HG03139 (cell line): ENCODE measurements around the gene VDAC2.

Experiments used
- ATAC-seq: cut with Tn5 transposase; IDR thresholded peaks from one replicate; pipeline ENCODE4 v1.9.1; 2021; ENCODE audit not compliant: unreplicated experiment

The VDAC2 gene

GRCh38 chr10:75247797-75248196 is 37.2 kb downstream of the VDAC2 start:
- ATAC-seq, result no peak

GRCh38 chr10:75250934-75251333 is 40.3 kb downstream of the VDAC2 start:
- no peak for ATAC-seq

- no peak for ATAC-seq
These were observed 43.0 kb downstream of the VDAC2 start for GRCh38 chr10:75253281-75254220.

- no peak for ATAC-seq
These were observed 44.1 kb downstream of the VDAC2 start for GRCh38 chr10:75254739-75255138.

GRCh38 chr10:75260990-75261389 is 50.4 kb downstream of the VDAC2 start:
- no peak for ATAC-seq

GRCh38 chr10:75261813-75262705 is 51.5 kb downstream of the VDAC2 start:
- no peak for ATAC-seq

GRCh38 chr10:75263806-75264205 is 53.2 kb downstream of the VDAC2 start:
- no peak for ATAC-seq

GRCh38 chr10:75265856-75266255 is 55.3 kb downstream of the VDAC2 start:
- ATAC-seq, result no peak

GRCh38 chr10:75266945-75267344 is 56.3 kb downstream of the VDAC2 start:
- ATAC-seq, result no peak

GRCh38 chr10:75269605-75270004 is 59.0 kb downstream of the VDAC2 start:
- no peak for ATAC-seq

GRCh38 chr10:75272094-75272493 is 61.5 kb downstream of the VDAC2 start:
- ATAC-seq, result no peak

GRCh38 chr10:75272896-75273295 is 62.3 kb downstream of the VDAC2 start:
- no peak for ATAC-seq

GRCh38 chr10:75276069-75276872 is 65.7 kb downstream of the VDAC2 start:
- ATAC-seq, result no peak

GRCh38 chr10:75280236-75280635 is 69.6 kb downstream of the VDAC2 start:
- no peak for ATAC-seq
